Activated CD4-positive, alpha-beta memory T cell treated with anti-CD3 and anti-CD28 coated beads for 36 hours (primary cell): ENCODE data around the gene AGER. TPM values are rescaled to one million over a fixed set of nuclear protein-coding genes. Genes with fewer than 3 reads are reported as not detected.

Experiments used
- CTCF ChIA-PET: fragments of 350-600 bp; sonication (Branson Sonifier 250); formaldehyde crosslinking; loops from one replicate; lab custom pipeline; 2021; ENCODE audit warnings: antibody characterized with exemption, inconsistent platforms; lab: Charles Lee
- POLR2A ChIA-PET: fragments of 350-600 bp; sonication (Branson Sonifier 250); formaldehyde crosslinking; loops from one replicate; lab custom pipeline; 2021; ENCODE audit warnings: antibody characterized with exemption; lab: Charles Lee
- DNase-seq: peaks from one replicate; pipeline ENCODE4 v3.0.0-alpha.2; 2020
- H3K27ac Mint-ChIP-seq: one replicate; pipeline ENCODE4 v1.8.0; 2021; ENCODE audit warnings: mixed read lengths
- H3K27me3 Mint-ChIP-seq: one replicate; pipeline ENCODE4 v1.8.0; 2021; ENCODE audit warnings: mixed read lengths
- H3K36me3 Mint-ChIP-seq: one replicate; pipeline ENCODE4 v1.8.0; 2021; ENCODE audit warnings: mixed read lengths
- H3K4me1 Mint-ChIP-seq: one replicate; pipeline ENCODE4 v1.8.0; 2021; ENCODE audit warnings: low read depth, mixed read lengths
- H3K4me3 Mint-ChIP-seq: one replicate; pipeline ENCODE4 v1.8.0; 2021; ENCODE audit warnings: mild to moderate bottlenecking, mixed read lengths
- H3K9me3 Mint-ChIP-seq: one replicate; pipeline ENCODE4 v1.8.0; 2021; ENCODE audit warnings: mixed read lengths
- intact Hi-C: fragments of 100-400 bp; cut with micrococcal nuclease; formaldehyde crosslinking; loops from one replicate; pipeline ENCODE4 v1.15.1; 2023
- microRNA-seq: library from miRNA; unstranded; fragments of <30 nt; microRNA quantifications from one replicate; pipeline ENCODE4 v1.2.0, GENCODE V29; 2022; ENCODE audit warnings: borderline number of aligned reads, borderline microRNAs expressed, borderline replicate concordance
- total RNA-seq, 2 experiments: library from RNA; stranded (reverse); gene quantifications; one replicate each; pipeline ENCODE4 v1.2.3, GENCODE V29; 2021

The AGER gene
- total RNA-seq, 2 experiments from 2014 or later = 16.5 to 23.5 TPM

DNA sequence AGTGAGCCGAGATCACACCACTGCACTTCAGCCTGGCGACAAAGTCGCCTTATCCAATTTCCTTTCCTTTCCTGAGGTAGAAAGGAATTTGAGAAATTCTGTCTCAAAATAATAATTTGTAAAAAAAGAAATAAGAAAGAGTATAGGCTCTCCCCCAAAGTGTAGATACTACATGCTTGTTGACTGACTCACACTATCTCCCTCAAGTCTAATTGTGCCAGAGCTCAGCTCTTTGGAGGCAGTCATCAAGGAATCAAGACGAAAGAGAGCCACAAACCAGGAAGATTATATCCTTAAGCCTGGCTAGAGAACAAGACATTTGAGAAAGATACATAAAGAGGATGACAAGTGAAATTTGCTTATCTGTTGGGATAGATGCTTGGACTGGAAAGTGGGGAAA lies 50.3 kb downstream of the AGER start:
- Mint-ChIP-seq H3K36me3 (no peaks in the 10 kb centered on the region), H3K4me1 (peaks cover 10% of the 10 kb centered on the region), H3K27me3 (no peaks in the 10 kb centered on the region), H3K4me3 (no peak overlapping the region), H3K9me3 (no peaks in the 10 kb centered on the region), H3K27ac (no peak overlapping the region)
- no peak for DNase-seq
- CTCF ChIA-PET = no interaction called here
- intact Hi-C loops = no loop called here
- POLR2A ChIA-PET = interaction anchor here (0.6 kb wide), 1 partner anchor 796 kb away, joined by 3 read pairs; no protein-coding TSS in a partner anchor

DNA sequence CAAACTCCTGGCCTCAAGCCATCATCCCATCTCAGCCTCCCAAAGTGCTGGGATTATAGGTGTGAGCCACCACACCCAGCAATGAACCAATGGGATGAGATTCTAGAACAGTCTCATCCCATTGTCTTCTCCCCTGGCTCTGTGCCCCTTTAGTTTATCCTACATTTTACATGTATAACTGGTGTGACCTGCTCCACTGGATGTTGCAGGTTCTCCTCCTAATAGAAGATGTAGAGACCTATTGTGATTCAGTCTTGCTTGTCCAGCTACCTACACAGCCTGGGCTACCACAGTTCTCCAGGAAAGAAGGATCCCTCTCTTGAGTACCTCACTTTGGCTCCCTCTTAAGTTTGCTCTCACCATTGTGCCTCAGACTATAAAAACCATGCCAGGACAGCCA lies 51.9 kb downstream of the AGER start:
- Mint-ChIP-seq H3K4me1 (peaks cover 20% of the 10 kb centered on the region), H3K4me3 (no peak overlapping the region), H3K9me3 (no peaks in the 10 kb centered on the region), H3K27me3 (no peaks in the 10 kb centered on the region), H3K36me3 (no peaks in the 10 kb centered on the region), H3K27ac (no peak overlapping the region)
- ChIA-PET CTCF (no interaction called here), POLR2A (no interaction called here)
- intact Hi-C loops = no loop called here
- DNase-seq = no peak

DNA sequence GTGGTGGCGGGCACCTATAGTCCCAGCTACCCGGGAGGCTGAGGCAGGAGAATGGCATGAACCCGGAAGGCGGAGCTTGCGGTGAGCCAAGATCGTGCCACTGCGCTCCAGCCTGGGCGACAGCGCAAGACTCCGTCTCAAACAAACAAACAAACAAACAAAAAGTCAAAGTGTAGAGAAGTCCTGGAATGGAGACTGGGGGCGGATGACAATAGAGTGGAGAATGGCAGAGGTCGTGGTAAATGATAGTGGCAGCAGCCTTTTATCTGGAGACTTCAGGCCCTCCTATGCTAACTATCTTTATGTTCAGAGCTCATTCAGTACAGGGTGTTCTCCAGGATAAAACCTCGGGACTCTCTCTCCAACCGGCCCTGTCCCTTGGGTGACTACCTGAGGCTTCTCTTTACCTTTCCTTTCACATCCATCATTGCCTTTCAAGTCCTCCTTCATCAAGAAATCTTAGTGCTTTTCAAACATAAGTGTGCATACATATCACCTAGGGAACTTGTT lies 52.6 kb downstream of the AGER start:
- no peak overlapping the region for H3K27ac Mint-ChIP-seq
- H3K4me1 Mint-ChIP-seq = peaks cover 25% of the 10 kb centered on the region
- no peaks in the 10 kb centered on the region for H3K9me3 Mint-ChIP-seq
- intact Hi-C loops = no loop called here
- DNase-seq = no peak
- POLR2A ChIA-PET = interaction anchor here (2.6 kb wide), 1 partner anchor 23 kb away, joined by 6 read pairs; no protein-coding TSS in a partner anchor
- no peaks in the 10 kb centered on the region for H3K27me3 Mint-ChIP-seq
- CTCF ChIA-PET = interaction anchor here (0.6 kb wide), 1 partner anchor 27 kb away, joined by 3 read pairs; no protein-coding TSS in a partner anchor
- H3K4me3 Mint-ChIP-seq = no peak overlapping the region
- H3K36me3 Mint-ChIP-seq = peaks cover 2% of the 10 kb centered on the region

Small RNAs within 50 kb of the gene (microRNA-seq; reads per million reads assigned to microRNA genes)
- 1.6 reads per million for gene MIR6721
- not detected for gene MIR6833

Other genes starting within 250 kb of the AGER start
- gene CFB, start 238.2 kb downstream of the AGER start, total RNA-seq = under 1 TPM; 0.76 to 0.82 TPM
- 10 to 100 TPM; 87.1 to 89.0 TPM for gene NELFE, start 225.3 kb downstream of the AGER start, total RNA-seq
- gene SKIC2, start 225.1 kb downstream of the AGER start, total RNA-seq = 100 to 1,000 TPM in 1 of 2 experiments, 10 to 100 TPM in 1; 95.7 to 101 TPM
- 10 to 100 TPM; 10.8 to 12.3 TPM for gene DXO, start 212.1 kb downstream of the AGER start, total RNA-seq
- 1 to 10 TPM; 4.5 to 4.8 TPM for gene C4A, start 202.2 kb downstream of the AGER start, total RNA-seq
- 1 to 10 TPM; 3.1 to 5.5 TPM for gene C4B, start 169.5 kb downstream of the AGER start, total RNA-seq
- under 1 TPM in 1 of 2 experiments, not detected in 1; 0.24 TPM for gene CYP21A2, start 145.8 kb downstream of the AGER start, total RNA-seq
- 1 to 10 TPM; 5.2 to 5.8 TPM for gene TNXB, start 74.9 kb downstream of the AGER start, total RNA-seq
- 10 to 100 TPM; 67.4 to 80.9 TPM for gene ATF6B, start 56.0 kb downstream of the AGER start, total RNA-seq
- 1 to 10 TPM; 7.0 to 7.8 TPM for gene FKBPL, start 54.0 kb downstream of the AGER start, total RNA-seq
- gene PRRT1, start 32.3 kb downstream of the AGER start, total RNA-seq = under 1 TPM; 0.33 to 0.36 TPM
- gene PPT2, start 30.1 kb downstream of the AGER start, total RNA-seq = 1 to 10 TPM; 9.5 to 9.9 TPM
- gene EGFL8, start 19.7 kb downstream of the AGER start, total RNA-seq = 1 to 10 TPM; 6.5 to 7.1 TPM
- gene AGPAT1, start 8.2 kb downstream of the AGER start, total RNA-seq = 10 to 100 TPM; 34.0 to 34.8 TPM
- gene RNF5, start 5.8 kb downstream of the AGER start, total RNA-seq = 10 to 100 TPM; 60.8 to 63.8 TPM
- gene PBX2, start 5.9 kb upstream of the AGER start, total RNA-seq = 10 to 100 TPM; 63.4 to 65.9 TPM
- 100 to 1,000 TPM; 117 to 118 TPM for gene GPSM3, start 8.4 kb upstream of the AGER start, total RNA-seq
- gene NOTCH4, start 39.8 kb upstream of the AGER start, total RNA-seq = under 1 TPM; 0.31 to 0.51 TPM
- not detected for gene TSBP1, start 187.7 kb upstream of the AGER start, total RNA-seq
- not detected for gene BTNL2, start 222.9 kb upstream of the AGER start, total RNA-seq